IMR-90 (cell line): Measurements from ENCODE around the gene CERKL. TPM values are rescaled to one million over a fixed set of nuclear protein-coding genes. Genes with fewer than 3 reads are reported as not detected.

Experiments used
- ATAC-seq: fragments of 200-7000 bp; cut with Tn5 transposase; 2 replicates; pipeline ENCODE4 v1.9.1; 2020; ENCODE audit warnings: low read depth, mild to moderate bottlenecking, moderate library complexity
- BruUV-seq: library from RNA; stranded (reverse); fragments of 400-500 nt; replicated peaks from 2 replicates; lab custom pipeline; 2021; lab: Mats Ljungman, UMichigan
- CTCF ChIA-PET: fragments of 300-600 bp; formaldehyde crosslinking; extraction: SDS; loops from one replicate; lab custom pipeline; 2021; ENCODE audit warnings: antibody characterized with exemption; lab: Yijun Ruan, JAX
- POLR2A ChIA-PET: fragments of 300-600 bp; sonication (Branson Sonifier 250); formaldehyde crosslinking; loops from one replicate; lab custom pipeline; 2022; ENCODE audit warnings: antibody characterized with exemption; ENCODE audit not compliant: unreplicated experiment; lab: Charles Lee
- DNase-seq: peaks from one replicate; pipeline ENCODE4 v3.0.0; 2013
- H2AFZ ChIP-seq: replicated peaks from 2 replicates; pipeline ENCODE3; 2013; ENCODE audit warnings: low read length, mild to moderate bottlenecking; ENCODE audit not compliant: poor library complexity
- H2AK5ac ChIP-seq: 2 replicates; pipeline ENCODE4 v1.6.1; 2013; ENCODE audit warnings: low read depth, low read length, inconsistent platforms
- H2AK9ac ChIP-seq: replicated peaks from 2 replicates; pipeline ENCODE3; 2013; ENCODE audit warnings: mild to moderate bottlenecking, low read depth, low read length, moderate library complexity; ENCODE audit not compliant: poor library complexity
- H2BK120ac ChIP-seq: 2 replicates; pipeline ENCODE4 v1.6.1; 2013; ENCODE audit warnings: low read depth, low read length, inconsistent platforms
- H2BK15ac ChIP-seq: 3 replicates; pipeline ENCODE4 v1.6.1; 2013; ENCODE audit warnings: low read depth, low read length, inconsistent platforms
- H2BK20ac ChIP-seq: 2 replicates; pipeline ENCODE4 v1.6.1; 2013; ENCODE audit warnings: low read depth, mild to moderate bottlenecking, inconsistent platforms, low read length, moderate library complexity
- H2BK5ac ChIP-seq: 2 replicates; pipeline ENCODE4 v1.6.1; 2013; ENCODE audit warnings: mild to moderate bottlenecking, low read depth, low read length, inconsistent platforms; ENCODE audit not compliant: poor library complexity, severe bottlenecking
- H3K14ac ChIP-seq: replicated peaks from 2 replicates; pipeline ENCODE4 v1.6.1; 2013; ENCODE audit warnings: low read depth, low read length, inconsistent platforms
- H3K18ac ChIP-seq: 2 replicates; pipeline ENCODE4 v1.6.1; 2013; ENCODE audit warnings: low read depth, low read length, control low read depth
- H3K23ac ChIP-seq: 2 replicates; pipeline ENCODE4 v1.6.1; 2013; ENCODE audit warnings: low read depth, low read length, inconsistent platforms
- H3K27ac ChIP-seq: 2 replicates; pipeline ENCODE4 v1.5.1; 2013; ENCODE audit warnings: mild to moderate bottlenecking, control low read depth, low read length; ENCODE audit not compliant: insufficient read depth
- H3K27me3 ChIP-seq: 2 replicates; pipeline ENCODE4 v1.6.1; 2013; ENCODE audit warnings: low read length; ENCODE audit not compliant: control insufficient read depth, insufficient read depth
- H3K36me3 ChIP-seq: 2 replicates; pipeline ENCODE4 v1.6.1; 2013; ENCODE audit warnings: low read length, mixed read lengths; ENCODE audit not compliant: control insufficient read depth, insufficient read depth
- H3K4ac ChIP-seq: 2 replicates; pipeline ENCODE4 v1.6.1; 2013; ENCODE audit warnings: low read depth, low read length, inconsistent platforms
- H3K4me1 ChIP-seq: 2 replicates; pipeline ENCODE4 v1.6.1; 2013; ENCODE audit warnings: low read length, mixed read lengths; ENCODE audit not compliant: control insufficient read depth, insufficient read depth
- H3K4me2 ChIP-seq: 2 replicates; pipeline ENCODE4 v1.6.1; 2013; ENCODE audit warnings: low read depth, mild to moderate bottlenecking, control low read depth, low read length, moderate library complexity
- H3K4me3 ChIP-seq: 2 replicates; pipeline ENCODE4 v1.5.1; 2013; ENCODE audit warnings: low read depth, mild to moderate bottlenecking, control low read depth, low read length, moderate library complexity; ENCODE audit not compliant: insufficient read depth
- H3K56ac ChIP-seq: 2 replicates; pipeline ENCODE4 v1.6.1; 2013; ENCODE audit warnings: low read length, inconsistent platforms; ENCODE audit not compliant: insufficient read depth; ENCODE audit errors: extremely low read depth
- H3K79me1 ChIP-seq, 2 experiments: 2 replicates each; pipeline ENCODE4 v1.6.1; 2013; ENCODE audit warnings: low read length in 2 of 2, inconsistent platforms in 1 of 2, low read depth in 1 of 2
- H3K9ac ChIP-seq: 2 replicates; pipeline ENCODE4 v1.6.1; 2013; ENCODE audit warnings: low read depth, low read length, control low read depth
- H3K9me1 ChIP-seq: 2 replicates; pipeline ENCODE4 v1.6.1; 2013; ENCODE audit warnings: low read length, inconsistent platforms; ENCODE audit not compliant: insufficient read depth
- H3K9me3 ChIP-seq: 2 replicates; pipeline ENCODE4 v1.6.1; 2013; ENCODE audit warnings: low read length; ENCODE audit not compliant: control insufficient read depth, insufficient read depth
- H4K20me1 ChIP-seq: 2 replicates; pipeline ENCODE4 v1.6.1; 2013; ENCODE audit warnings: low read length, inconsistent platforms; ENCODE audit not compliant: insufficient read depth
- H4K5ac ChIP-seq: 2 replicates; pipeline ENCODE4 v1.6.1; 2013; ENCODE audit warnings: mild to moderate bottlenecking, low read depth, low read length, control low read depth
- H4K8ac ChIP-seq, 2 experiments: 2 replicates each; pipeline ENCODE4 v1.6.1; 2013; ENCODE audit warnings: low read depth in 2 of 2, low read length in 2 of 2, control low read depth in 1 of 2, inconsistent platforms in 1 of 2
- H4K91ac ChIP-seq: 2 replicates; pipeline ENCODE4 v1.6.1; 2013; ENCODE audit warnings: low read depth, low read length, inconsistent platforms; ENCODE audit not compliant: insufficient read depth
- RAD21 ChIP-seq: IDR thresholded peaks from 2 replicates; pipeline ENCODE4 v1.6.1; 2012; ENCODE audit warnings: low read length, improper control_type of control experiment
- SMC3 ChIP-seq: fragments of 150-350 bp; IDR thresholded peaks from 2 replicates; pipeline ENCODE4 v1.6.1; 2016; ENCODE audit warnings: low read depth, mild to moderate bottlenecking, antibody characterized with exemption, low read length, moderate library complexity
- WGBS, 2 experiments: methylation state at CpG; one replicate each; pipeline versions ENCODE4 v1.1.5 to v1.1.7; 2013; ENCODE audit warnings: missing lambda C conversion rate in 2 of 2; ENCODE audit not compliant: insufficient read length in 1 of 2; ENCODE audit errors: extremely low coverage in 2 of 2; 5-methylcytosine and 5-hydroxymethylcytosine counted together
- dilution Hi-C: fragments of 300-500 bp; cut with HindIII; formaldehyde crosslinking; loops from one replicate; pipeline ENCODE4 v1.14.3; 2018; ENCODE audit warnings: low sequenced_read_pairs; ENCODE audit not compliant: unreplicated experiment
- in situ Hi-C: fragments of 300-500 bp; cut with MboI; formaldehyde crosslinking; loops from 3 replicates; pipeline ENCODE4 v1.14.3; 2019; ENCODE audit warnings: low sequenced_read_pairs, inconsistent platforms, mixed read lengths
- intact Hi-C: fragments of 100-400 bp; cut with micrococcal nuclease; formaldehyde crosslinking; loops from 2 replicates; pipeline ENCODE4 v1.10.0; 2022
- polyA plus RNA-seq, 3 experiments: library from polyadenylated mRNA; depleted of rRNA; stranded (reverse); fragments of >200 nt; gene quantifications; 2 replicates each; pipeline ENCODE4 v1.2.3, GENCODE V29; 2012; ENCODE audit warnings: low replicate concordance in 1 of 3
- total RNA-seq: library from RNA; depleted of rRNA; stranded (reverse); fragments of >200 nt; gene quantifications from 2 replicates; pipeline ENCODE4 v1.2.3, GENCODE V29; 2012

Gene CERKL
- total and polyA plus RNA-seq, 2 of the 4 experiments (the other 2 are of a cell fraction) = under 0.01 TPM; not detected in 1

DNA sequence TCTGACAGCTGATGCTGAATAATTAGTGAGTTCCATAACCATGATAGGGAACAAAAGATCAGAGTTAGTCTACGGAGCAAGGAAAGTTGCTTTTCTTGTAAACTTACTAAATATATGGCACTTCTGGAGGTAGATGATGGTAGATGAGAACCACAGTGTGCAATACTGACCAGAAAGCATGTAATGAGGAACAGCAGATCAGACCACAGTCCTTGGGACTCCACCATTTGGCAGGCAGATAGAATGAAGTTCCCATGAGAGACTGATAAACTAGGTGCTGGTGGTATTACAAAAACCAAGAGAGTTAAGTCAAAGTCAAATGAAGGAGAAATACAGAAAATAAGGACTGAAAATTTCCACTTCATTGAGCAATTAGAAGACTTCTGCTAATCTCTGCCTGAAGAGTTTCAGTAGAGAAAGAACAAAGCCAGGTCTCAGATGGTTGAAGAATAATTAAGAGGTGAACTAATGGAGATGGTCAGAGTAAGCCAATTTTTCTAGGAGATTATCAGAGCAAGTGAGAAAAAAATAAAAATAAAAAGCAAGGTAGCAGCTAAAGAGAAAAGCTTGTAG, 10.4 kb downstream of the CERKL start:
- ChIA-PET CTCF (no interaction called here), POLR2A (no interaction called here)
- Histone ChIP-seq H2BK5ac (no peak overlapping the region), H3K9ac (no peak overlapping the region), H2AFZ (no peak overlapping the region), H2BK20ac (no peak overlapping the region), H4K8ac (no peak overlapping the region), H3K4me2 (no peak overlapping the region), H3K4me3 (no peak overlapping the region), H3K56ac (no peak overlapping the region), H3K18ac (no peak overlapping the region), H3K9me1 (no peaks in the 10 kb centered on the region; the same call in 1 of the 2 replicates), H4K91ac (no peak overlapping the region), H3K23ac (no peak overlapping the region), H3K4me1 (no peaks in the 10 kb centered on the region), H2BK120ac (no peak overlapping the region), H2AK5ac (no peak overlapping the region), H2AK9ac (no peak overlapping the region), H3K79me1 (no peaks in the 10 kb centered on the region), H3K27ac (no peak overlapping the region), H3K14ac (no peak overlapping the region), H4K20me1 (no peaks in the 10 kb centered on the region), H3K4ac (no peak overlapping the region), H3K27me3 (no peaks in the 10 kb centered on the region; the same call in 1 of the 2 replicates), H3K36me3 (no peaks in the 10 kb centered on the region), H3K9me3 (no peaks in the 10 kb centered on the region), H4K5ac (no peak overlapping the region), H2BK15ac (no peak overlapping the region)
- in situ Hi-C loops (no loop called here), dilution Hi-C loops (no loop called here), intact Hi-C loops (no loop called here)
- WGBS, 2 experiments = no CpG with 5 or more reads among the region's 1 CpG
- TF ChIP-seq SMC3 (no peak), RAD21 (no peak)
- no TSS peak for BruUV-seq
- ATAC-seq (no peak), DNase-seq (no peak)
